Fibroblast of pulmonary artery (primary cell): ENCODE measurements around the gene GPR142.

ENCODE experiments used
- DNase-seq: peaks from one replicate; pipeline ENCODE4 v3.0.0-alpha.2; 2010; ENCODE audit warnings: low read depth
- H3K4me3 ChIP-seq: replicated peaks from 2 replicates; pipeline ENCODE4 v1.5.1; 2011; ENCODE audit warnings: low read depth, mild to moderate bottlenecking, control low read depth, low read length, moderate library complexity
- CTCF ChIP-seq: IDR thresholded peaks from 2 replicates; pipeline ENCODE4 v1.5.1; 2011; ENCODE audit warnings: mild to moderate bottlenecking, control low read depth, low read length, inconsistent platforms; ENCODE audit errors: missing control alignments

Gene GPR142

GRCh38 chr17:74336307-74336706 is 31.0 kb upstream of the GPR142 start:
- H3K4me3 ChIP-seq, result no peak overlapping the region
- TF ChIP-seq CTCF, result no peak
- DNase-seq, result no peak

- no peak for DNase-seq
- H3K4me3 ChIP-seq, result no peak overlapping the region
- no peak for TF ChIP-seq CTCF
These were observed 29.3 kb upstream of the GPR142 start for GRCh38 chr17:74337834-74338500.

- no peak for DNase-seq
- no peak for TF ChIP-seq CTCF
- no peak overlapping the region for H3K4me3 ChIP-seq
These were observed 27.6 kb upstream of the GPR142 start for GRCh38 chr17:74339537-74340195.

DNA sequence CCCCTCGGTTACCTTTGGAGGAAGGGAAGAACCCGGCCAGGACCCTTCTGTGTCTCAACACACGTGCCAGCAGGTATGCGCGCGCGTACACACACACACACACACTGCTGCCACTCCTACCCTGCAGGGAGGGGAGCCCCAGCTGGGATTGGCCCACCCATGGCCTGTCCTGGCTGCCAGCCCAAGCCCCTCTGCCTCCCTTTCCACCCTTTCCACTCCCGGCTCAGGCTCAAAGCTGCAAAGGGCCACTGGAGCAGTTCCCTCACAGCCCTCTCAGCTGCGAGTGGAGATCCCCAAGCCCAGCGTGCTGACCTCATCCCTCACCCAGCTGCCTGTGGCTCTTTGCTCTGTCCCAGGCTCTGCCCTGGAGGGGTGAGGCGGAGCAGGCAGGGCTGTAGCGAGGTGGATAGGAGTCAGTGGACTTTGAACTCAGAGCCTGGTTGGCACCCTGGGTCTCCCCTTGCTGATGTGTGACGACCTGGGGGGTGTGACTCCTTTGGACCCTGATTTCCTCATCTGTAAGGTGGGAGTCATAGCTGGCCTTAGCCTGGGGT is 26.8 kb upstream of the GPR142 start:
- H3K4me3 ChIP-seq, result no peak overlapping the region
- no peak for TF ChIP-seq CTCF

DNA sequence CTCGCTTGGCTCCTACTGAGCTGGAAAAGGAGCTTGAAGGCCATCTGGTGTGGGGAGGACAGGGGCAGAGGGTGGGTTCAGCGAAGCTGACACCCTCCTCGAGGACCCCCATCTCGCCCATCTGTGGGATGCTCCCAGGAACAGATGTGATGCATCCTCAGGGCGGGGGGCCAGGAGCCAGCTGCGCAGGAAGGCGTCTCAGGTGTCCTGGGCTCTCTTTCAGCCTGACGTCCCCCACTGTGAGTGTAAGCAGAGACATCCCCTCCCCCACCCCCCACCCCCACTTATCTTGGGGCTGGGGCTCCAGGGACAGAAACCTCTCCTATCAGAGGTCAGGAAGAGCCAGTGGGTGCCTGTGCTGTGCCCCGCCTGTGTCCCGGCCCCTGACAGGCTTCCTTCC is 25.1 kb upstream of the GPR142 start:
- TF ChIP-seq CTCF, result no peak
- no peak overlapping the region for H3K4me3 ChIP-seq
- DNase-seq, result no peak

More for the DNA sequence above, 26.8 kb upstream of the GPR142 start:
- DNase-seq, result no peak

DNA sequence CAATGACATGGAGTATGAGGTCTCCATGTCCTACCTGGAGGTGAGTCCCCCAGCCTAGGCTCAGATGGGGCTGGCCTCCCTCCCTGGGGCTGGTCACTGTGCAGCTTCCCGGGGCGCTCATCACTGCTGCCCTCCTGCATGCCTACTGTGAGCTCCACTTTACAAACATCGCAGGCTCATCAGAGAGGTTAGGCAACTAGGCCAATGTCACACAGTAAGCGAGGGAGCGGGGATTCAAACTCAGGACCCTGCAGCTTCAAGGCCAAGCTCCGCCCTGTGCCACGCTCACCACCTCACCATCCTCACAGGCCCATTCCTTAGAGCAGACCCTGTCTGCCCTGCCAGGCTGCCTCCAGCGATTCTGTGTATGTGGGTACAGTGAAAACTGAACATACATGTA is 24.2 kb upstream of the GPR142 start:
- H3K4me3 ChIP-seq, result no peak overlapping the region
- TF ChIP-seq CTCF, result no peak
- no peak for DNase-seq
